ENCODE results near the gene SHC3.

GRCh38 chr9:89172398-89172797 is 6.2 kb downstream of the SHC3 start:
- TF ChIP-seq CTCF (IDR thresholded peaks at IDR 0.05) (no peak), POLR2A (IDR thresholded peaks at IDR 0.05) (no peak), EP300 (IDR thresholded peaks at IDR 0.05) (no peak), POLR2AphosphoS5 (IDR thresholded peaks at IDR 0.05) (no peak)

All from stomach (tissue), 4 donors.